ENCODE data around the gene RBM7. TPM values are rescaled to one million over a fixed set of nuclear protein-coding genes. Genes with fewer than 3 reads are reported as not detected.

RBM7 gene
- total and polyA plus RNA-seq, 2 experiments from 2014 or later, result 20.6 to 35.2 TPM

- H3K4me1 ChIP-seq (ENCODE audit: low read depth), result no peaks in the 10 kb centered on the region
- no peaks in the 10 kb centered on the region for H3K9me3 ChIP-seq (ENCODE audit: low read depth)
- no peak for DNase-seq (ENCODE audit: low read depth in 1 of 2, low spot score in 1 of 2)
- no peaks in the 10 kb centered on the region for H3K27me3 ChIP-seq
- H3K4me3 ChIP-seq, result no peak overlapping the region
- no peak for TF ChIP-seq CTCF (IDR thresholded peaks at IDR 0.05; ENCODE audit: low read depth, low read length)
- H3K36me3 ChIP-seq, result peaks cover 3% of the 10 kb centered on the region
- no peak overlapping the region for H3K27ac ChIP-seq
Observed at GRCh38 chr11:114433376-114433775, 32.9 kb downstream of the RBM7 start.

- H3K27me3 ChIP-seq, result no peaks in the 10 kb centered on the region
- H3K4me1 ChIP-seq (ENCODE audit: low read depth), result peaks cover 10% of the 10 kb centered on the region
- H3K9me3 ChIP-seq (ENCODE audit: low read depth), result no peaks in the 10 kb centered on the region
- no peak for DNase-seq (ENCODE audit: low read depth in 1 of 2, low spot score in 1 of 2)
- H3K4me3 ChIP-seq, result no peak overlapping the region
- no peak overlapping the region for H3K27ac ChIP-seq
- peaks cover 3% of the 10 kb centered on the region for H3K36me3 ChIP-seq
- no peak for TF ChIP-seq CTCF (IDR thresholded peaks at IDR 0.05; ENCODE audit: low read depth, low read length)
Observed at GRCh38 chr11:114438303-114438702, 37.8 kb downstream of the RBM7 start.

GRCh38 chr11:114439229-114440120 is 39.0 kb downstream of the RBM7 start, which contains the start of gene REXO2:
Gene REXO2, plus strand, starts transcription at chr11:114439467. Its CDS starts 62 bp downstream, at chr11:114439529.
- Histone ChIP-seq H3K9me3 (ENCODE audit: low read depth) (no peaks in the 10 kb centered on the region), H3K27ac (peak within 1 kb of the TSS; percentile 65), H3K4me1 (ENCODE audit: low read depth) (peaks cover 21% of the 10 kb centered on the region), H3K4me3 (peak within 1 kb of the TSS; percentile 77), H3K36me3 (peaks cover 3% of the 10 kb centered on the region), H3K27me3 (no peaks in the 10 kb centered on the region)
- TF ChIP-seq CTCF (IDR thresholded peaks at IDR 0.05; ENCODE audit: low read depth, low read length), result peak; percentile 29
- DNase-seq (ENCODE audit: low read depth in 1 of 2, low spot score in 1 of 2), result peak; percentile 96 to 98

DNA sequence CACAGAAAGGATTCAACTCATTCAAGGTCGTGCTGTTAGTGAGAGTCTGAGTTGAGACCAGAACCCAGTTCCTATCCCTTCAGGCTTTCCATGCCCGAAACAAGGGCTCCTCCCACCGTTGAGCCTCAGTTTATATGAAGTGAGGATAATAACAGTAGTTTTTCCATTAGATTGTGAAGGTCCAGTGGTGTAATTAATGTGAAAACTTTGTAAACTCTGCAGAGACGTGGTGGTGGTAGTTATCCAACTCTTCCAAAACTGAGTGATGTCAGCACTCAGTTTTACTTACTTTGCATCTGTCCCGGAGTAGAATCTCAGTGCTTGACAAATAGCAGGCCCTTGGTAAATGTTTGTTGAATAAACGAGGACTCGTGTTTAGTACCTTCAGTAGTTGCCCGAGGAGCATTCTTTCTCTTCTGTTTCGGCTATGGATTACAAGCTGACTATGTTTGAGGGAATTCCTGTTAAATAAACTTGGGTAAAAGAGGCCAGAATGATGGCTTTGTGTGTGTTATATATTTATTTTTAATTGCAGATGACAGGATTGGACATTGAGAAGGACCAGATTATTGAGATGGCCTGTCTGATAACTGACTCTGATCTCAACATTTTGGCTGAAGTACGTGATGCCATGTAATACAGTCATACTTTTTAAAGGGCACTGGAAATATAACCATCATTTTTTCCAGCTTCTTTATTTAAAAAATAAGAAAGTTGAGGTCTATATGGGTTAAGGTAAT is 39.8 kb downstream of the RBM7 start:
- Histone ChIP-seq H3K27me3 (no peaks in the 10 kb centered on the region), H3K36me3 (peaks cover 3% of the 10 kb centered on the region), H3K27ac (peak overlapping the region; percentile 65), H3K9me3 (ENCODE audit: low read depth) (no peaks in the 10 kb centered on the region), H3K4me3 (peak overlapping the region; percentile 77), H3K4me1 (ENCODE audit: low read depth) (peaks cover 23% of the 10 kb centered on the region)
- DNase-seq (ENCODE audit: low read depth in 1 of 2, low spot score in 1 of 2), result peak; percentile 20 to 41
- TF ChIP-seq CTCF (IDR thresholded peaks at IDR 0.05; ENCODE audit: low read depth, low read length), result no peak

DNA sequence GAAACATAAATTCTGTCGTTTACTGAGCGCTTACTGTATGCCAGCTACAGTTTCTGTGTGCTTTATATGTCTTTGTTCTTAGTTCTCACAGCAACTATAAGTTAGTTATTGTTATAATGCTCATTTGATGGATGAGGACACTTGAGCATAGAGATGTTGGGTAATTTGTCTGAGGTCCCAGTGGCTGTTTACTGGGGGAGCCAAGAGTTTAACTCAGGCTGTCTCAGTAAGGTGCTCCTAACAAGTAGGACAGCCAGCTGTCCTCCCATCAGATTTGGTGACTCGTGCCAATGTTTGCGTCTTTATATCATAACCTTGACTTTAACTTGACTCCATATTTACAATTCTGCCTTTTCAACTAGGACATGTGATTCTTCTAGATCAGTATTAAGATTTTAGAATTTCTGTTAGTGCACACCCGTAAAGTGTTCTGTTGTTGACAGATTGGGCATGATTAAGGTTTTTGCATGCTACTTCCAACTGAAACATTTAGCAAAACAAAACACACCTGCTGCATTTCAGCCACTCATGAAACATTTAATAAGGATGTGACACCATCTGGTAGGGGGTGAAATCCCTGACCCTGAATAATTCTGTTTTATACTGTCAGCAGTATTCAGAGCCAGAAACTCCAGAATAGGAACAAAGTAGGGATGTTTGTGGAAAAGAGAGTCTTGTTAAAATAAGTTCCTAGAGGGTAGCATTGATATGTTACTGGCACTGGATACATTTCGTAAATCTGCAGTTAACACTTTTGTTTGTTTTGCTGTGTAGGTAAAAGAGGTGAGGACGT is 40.7 kb downstream of the RBM7 start:
- H3K9me3 ChIP-seq (ENCODE audit: low read depth), result no peaks in the 10 kb centered on the region
- peaks cover 23% of the 10 kb centered on the region for H3K4me1 ChIP-seq (ENCODE audit: low read depth)
- no peak for DNase-seq (ENCODE audit: low read depth in 1 of 2, low spot score in 1 of 2)
- H3K36me3 ChIP-seq, result peaks cover 4% of the 10 kb centered on the region
- peak overlapping the region; percentile 65 for H3K27ac ChIP-seq
- TF ChIP-seq CTCF (IDR thresholded peaks at IDR 0.05; ENCODE audit: low read depth, low read length), result no peak
- peak overlapping the region; percentile 77 for H3K4me3 ChIP-seq
- H3K27me3 ChIP-seq, result no peaks in the 10 kb centered on the region
